Adrenal gland (tissue), 12 donors: Measurements from ENCODE around the gene FUT7. TPM values are rescaled to one million over a fixed set of nuclear protein-coding genes. Genes with fewer than 3 reads are reported as not detected.
A peak's percentile ranks its signal among the peaks of the same experiment; 100 is the strongest.

Experiments
- DNase-seq, 7 donors: peaks; one replicate each; pipeline ENCODE4 v3.0.0-alpha.2; 2019 to 2020
- H3K27ac ChIP-seq, 5 donors: fragments of 200-600 bp; sonication (generic) in 4 of 5; 1 replicate in 3 of 5; 2 replicates in 2 of 5; pipeline versions ENCODE4 v1.5.1 to v1.8.0; 2016 to 2020; ENCODE audit warnings: mild to moderate bottlenecking in 1 of 5
- H3K27me3 ChIP-seq: fragments of 200-600 bp; 2 replicates; pipeline ENCODE4 v1.8.0; 2021
- H3K36me3 ChIP-seq, 2 donors: fragments of 200-600 bp; replicated peaks in 1 of 2; 1 replicate in 1 of 2; 2 replicates in 1 of 2; pipeline versions ENCODE4 v1.5.1 to v1.8.0; 2018 to 2022
- H3K4me1 ChIP-seq, 2 donors: fragments of 200-600 bp; replicated peaks in 1 of 2; 1 replicate in 1 of 2; 2 replicates in 1 of 2; pipeline versions ENCODE4 v1.5.1 to v1.8.0; 2018 to 2021
- H3K4me3 ChIP-seq, 4 donors: fragments of 200-600 bp; sonication (generic) in 3 of 4; one replicate each; pipeline ENCODE4 v1.5.1; 2016 to 2018
- H3K9me3 ChIP-seq, 3 donors: fragments of 200-600 bp; sonication (generic) in 1 of 3; replicated peaks in 1 of 3; 1 replicate in 2 of 3; 2 replicates in 1 of 3; pipeline versions ENCODE4 v1.5.1 to v1.8.0; 2016 to 2021
- POLR2A ChIP-seq, 2 donors: fragments of 450-650 bp; IDR thresholded peaks; one replicate each; pipeline ENCODE4 v1.6.1; 2017; ENCODE audit warnings: antibody characterized with exemption in 2 of 2, mild to moderate bottlenecking in 2 of 2, moderate library complexity in 1 of 2
- WGBS, 4 donors: extraction: QIAGEN DNeasy Blood & Tissue Kit in 2 of 4; methylation state at CpG; one replicate each; pipeline versions ENCODE4 v1.1.5 to v1.1.7; 2013 to 2017; 5-methylcytosine and 5-hydroxymethylcytosine counted together
- intact Hi-C, 2 donors: fragments of 100-400 bp; cut with DNase I; formaldehyde crosslinking; loops; one replicate each; pipeline versions ENCODE4 v1.14.1 to v1.15.0; 2022 to 2023
- polyA plus RNA-seq, 3 donors: library from polyadenylated mRNA; stranded (reverse); fragments of 200-250 nt in 2 of 3; fragments of 350-450 nt in 1 of 3; fragmentation: Illumina TruSeq in 1 of 3; extraction: RNeasy Lipid Tissue Mini Kit (QIAGEN cat#74804) in 1 of 3; gene quantifications; one replicate each; pipeline ENCODE4 v1.2.3, GENCODE V29; 2013 to 2014
- total RNA-seq, 9 donors: library from RNA; depleted of rRNA in 4 of 9; stranded (reverse); fragments of >200 nt in 4 of 9; fragments of 120-200 nt in 1 of 9; fragmentation: NEBNext Ultra II Directional in 1 of 9; extraction: Animal tissue kit (Norgen Biotek cat#: 25700) in 1 of 9; gene quantifications; one replicate each; pipeline versions ENCODE4 v1.1.0 to v1.2.4, GENCODE V29; 2013 to 2023
- TF ChIP-seq, protein P1 (sequence below), 6 experiments: fragments of 450-650 bp in 4 of 6; fragments of 200-600 bp in 2 of 6; sonication (generic) in 1 of 6; IDR thresholded peaks; 1 replicate in 5 of 6; 2 replicates in 1 of 6; pipeline versions ENCODE4 v1.5.1 to v1.8.0; 2016 to 2021; ENCODE audit warnings: antibody characterized with exemption in 6 of 6, mild to moderate bottlenecking in 2 of 6, moderate library complexity in 1 of 6
- donor health status: healthy with polysubstance abuse.
- donor health status: Bipolar disorder and iron deficiency.
- donor health status: DM: yes; HTN: yes; CAD: no.
- donor health status: DM: no; HTN: no; CAD: no.
- donor health status: DM: no; HTN: no; CAD: no.
- donor health status: DM: yes; HTN: yes; CAD: no.

The FUT7 gene
- total and polyA plus RNA-seq, 12 donors, result 0.11 to 0.69 (median 0.17) TPM; not detected in 5

DNA sequence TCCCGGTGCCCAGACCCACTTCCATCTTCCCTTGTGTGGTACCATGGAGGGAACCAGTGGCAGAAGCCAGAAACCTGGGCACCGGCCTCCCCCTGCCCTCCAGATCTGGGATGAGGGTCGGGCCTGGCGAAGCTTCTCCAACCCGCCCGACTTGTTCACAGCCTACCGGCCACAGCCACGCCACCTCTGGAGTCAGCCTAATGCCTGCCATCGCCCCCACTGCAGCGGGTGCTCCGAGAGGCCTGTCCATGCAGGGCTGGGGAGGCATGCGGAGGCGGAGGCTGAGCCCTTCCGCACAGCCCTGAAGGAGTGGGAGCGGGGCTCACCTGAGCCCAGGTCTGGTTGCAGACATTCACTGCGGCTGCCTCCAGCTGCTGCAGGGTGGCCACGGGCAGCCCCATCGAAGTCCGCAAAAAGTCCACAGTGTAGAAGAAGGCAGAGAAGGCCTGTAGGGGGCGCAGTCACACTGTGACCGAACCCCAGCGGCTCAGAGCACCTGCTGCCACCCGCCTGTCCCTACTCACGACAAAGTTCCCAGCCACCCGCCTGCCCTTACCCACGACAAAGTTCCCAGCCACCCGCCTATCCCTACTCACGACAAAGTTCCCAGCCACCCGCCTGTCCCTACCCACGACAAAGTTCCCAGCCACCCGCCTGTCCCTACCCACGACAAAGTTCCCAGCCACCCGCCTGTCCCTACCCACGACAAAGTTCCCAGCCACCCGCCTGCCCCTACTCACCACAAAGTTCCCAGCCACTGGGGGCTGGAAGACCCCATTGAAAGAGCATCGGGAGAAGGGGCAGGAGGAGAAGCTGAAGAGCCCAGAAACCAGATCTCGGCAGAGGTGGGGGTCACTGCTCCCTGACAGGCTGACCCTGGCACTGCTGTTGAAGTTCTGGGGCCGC, 17.9 kb upstream of the FUT7 start:
- Histone ChIP-seq H3K4me1 (peaks cover 5 to 29% of the 10 kb centered on the region in 2 donors), H3K9me3 (no peaks in the 10 kb centered on the region), H3K27me3 (peaks cover 72% of the 10 kb centered on the region), H3K4me3 (no peak overlapping the region), H3K36me3 (no peaks in the 10 kb centered on the region), H3K27ac (no peak overlapping the region)
- no peak for TF ChIP-seq POLR2A (IDR thresholded peaks at IDR 0.05)
- TF ChIP-seq, protein P1, sequence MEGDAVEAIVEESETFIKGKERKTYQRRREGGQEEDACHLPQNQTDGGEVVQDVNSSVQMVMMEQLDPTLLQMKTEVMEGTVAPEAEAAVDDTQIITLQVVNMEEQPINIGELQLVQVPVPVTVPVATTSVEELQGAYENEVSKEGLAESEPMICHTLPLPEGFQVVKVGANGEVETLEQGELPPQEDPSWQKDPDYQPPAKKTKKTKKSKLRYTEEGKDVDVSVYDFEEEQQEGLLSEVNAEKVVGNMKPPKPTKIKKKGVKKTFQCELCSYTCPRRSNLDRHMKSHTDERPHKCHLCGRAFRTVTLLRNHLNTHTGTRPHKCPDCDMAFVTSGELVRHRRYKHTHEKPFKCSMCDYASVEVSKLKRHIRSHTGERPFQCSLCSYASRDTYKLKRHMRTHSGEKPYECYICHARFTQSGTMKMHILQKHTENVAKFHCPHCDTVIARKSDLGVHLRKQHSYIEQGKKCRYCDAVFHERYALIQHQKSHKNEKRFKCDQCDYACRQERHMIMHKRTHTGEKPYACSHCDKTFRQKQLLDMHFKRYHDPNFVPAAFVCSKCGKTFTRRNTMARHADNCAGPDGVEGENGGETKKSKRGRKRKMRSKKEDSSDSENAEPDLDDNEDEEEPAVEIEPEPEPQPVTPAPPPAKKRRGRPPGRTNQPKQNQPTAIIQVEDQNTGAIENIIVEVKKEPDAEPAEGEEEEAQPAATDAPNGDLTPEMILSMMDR (IDR thresholded peaks at IDR 0.05), result peak; percentile 19 to 63 (median 37)
- 35 to 64% (median 43%) methylated on average over 13 to 38 of the region's 38 CpGs for WGBS, 4 donors
- peak in 5 of 7 donors; percentile 60 to 78 (median 70) for DNase-seq
- intact Hi-C loops, result no loop called here

DNA sequence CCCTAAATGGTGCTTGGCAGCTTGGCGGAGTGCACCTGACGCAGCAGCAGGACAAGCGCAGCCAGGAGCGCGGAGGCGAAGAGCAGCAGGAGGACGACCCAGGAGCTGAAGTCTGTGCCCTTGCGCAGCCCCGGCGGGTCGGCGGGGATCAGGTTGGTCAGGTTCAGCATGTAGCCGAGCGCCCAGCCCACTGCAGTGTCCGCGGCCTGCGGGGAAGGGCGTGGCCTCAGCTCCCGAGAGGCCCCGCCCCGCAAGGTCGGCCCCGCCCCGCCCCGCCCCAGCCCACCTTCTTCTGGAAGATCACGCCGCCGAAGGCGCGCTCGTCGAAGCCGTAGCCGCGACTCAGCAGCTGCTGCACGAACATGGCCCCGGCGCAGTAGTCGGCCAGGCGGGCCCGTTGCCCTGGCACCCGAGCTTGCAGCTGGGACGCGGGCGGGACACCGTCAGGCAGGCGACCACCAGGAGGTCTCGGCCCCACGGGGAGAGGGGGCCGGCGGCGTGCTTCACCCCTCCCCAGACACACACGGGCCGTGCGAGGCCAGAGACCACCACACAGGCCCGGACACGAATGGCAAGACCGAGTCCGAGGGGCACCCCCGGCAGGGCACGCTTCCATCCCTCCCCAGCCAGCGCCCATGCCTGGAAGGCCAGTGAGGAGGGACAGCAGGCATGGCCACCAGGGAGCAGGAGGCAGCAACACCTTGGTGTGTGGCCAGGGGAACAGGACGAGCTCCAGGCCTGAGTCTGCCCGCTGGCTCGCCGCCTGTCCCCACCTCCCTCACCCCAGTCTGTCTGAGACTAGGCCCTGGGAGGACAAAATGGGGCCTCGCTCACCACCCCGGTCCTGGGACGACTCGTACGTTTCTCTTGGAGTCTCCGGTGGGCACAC, 17.0 kb upstream of the FUT7 start:
- Histone ChIP-seq H3K27me3 (peaks cover 73% of the 10 kb centered on the region), H3K9me3 (no peaks in the 10 kb centered on the region), H3K4me1 (peaks cover 5 to 21% of the 10 kb centered on the region in 2 donors), H3K27ac (no peak overlapping the region), H3K36me3 (no peaks in the 10 kb centered on the region), H3K4me3 (no peak overlapping the region)
- no peak for DNase-seq
- no peak for TF ChIP-seq POLR2A (IDR thresholded peaks at IDR 0.05)
- TF ChIP-seq, protein P1 (IDR thresholded peaks at IDR 0.05), result no peak
- WGBS, 4 donors, result 32 to 47% (median 37%) methylated on average over 15 to 72 of the region's 72 CpGs
- intact Hi-C loops, result no loop called here

DNA sequence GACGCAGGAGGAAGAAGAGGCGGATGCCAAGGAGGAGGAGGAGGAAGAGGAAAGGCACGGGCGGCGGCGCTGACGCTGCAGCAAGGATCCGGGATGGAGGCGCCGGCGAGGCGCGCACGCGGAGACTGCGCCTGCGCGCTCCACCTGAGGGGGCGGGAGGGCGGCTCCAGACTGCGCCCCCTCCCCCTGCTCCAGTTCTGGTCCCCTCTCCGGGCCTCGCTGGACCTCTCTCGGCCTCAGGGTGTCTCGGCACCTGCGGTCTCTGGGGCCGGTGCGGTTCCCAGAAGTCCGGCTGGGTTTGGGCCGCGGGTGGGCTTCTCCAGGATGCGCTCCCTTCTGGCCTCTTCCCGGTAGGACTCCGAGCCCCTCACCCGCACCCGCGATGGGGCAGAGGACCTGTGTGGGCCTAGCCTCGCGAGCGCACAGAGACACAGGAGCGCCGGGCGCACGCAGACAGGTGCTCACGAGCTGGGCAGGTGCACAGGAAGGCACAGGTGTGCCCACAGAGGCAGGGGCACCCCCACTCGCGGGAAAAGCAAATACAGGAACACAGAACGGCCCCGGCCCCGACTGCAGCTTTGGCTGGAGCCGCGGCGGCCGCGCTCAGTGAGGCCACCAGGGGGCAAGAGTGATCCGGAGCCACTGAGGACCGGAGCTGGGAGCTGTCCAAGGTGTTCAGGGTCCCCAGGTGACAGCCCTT, 14.3 kb upstream of the FUT7 start, which contains the start of gene NPDC1:
Gene NPDC1 (minus strand): TSS at position 90 of the 700 bp plus-strand sequence. CDS start 188 bp downstream, outside the sequence.
- Histone ChIP-seq H3K27me3 (peaks cover 53% of the 10 kb centered on the region), H3K4me3 (peak within 1 kb of the TSS in 1 of 4 donors; percentile 62), H3K36me3 (no peaks in the 10 kb centered on the region), H3K27ac (peak within 1 kb of the TSS in 2 of 5 donors; percentile 58 to 69), H3K4me1 (peaks cover 5 to 15% of the 10 kb centered on the region in 2 donors), H3K9me3 (no peaks in the 10 kb centered on the region)
- intact Hi-C loops, result no loop called here
- DNase-seq, result peak; percentile 69 to 88 (median 78)
- WGBS, 4 donors, result 0 to 1% (median 0%) methylated on average over 14 to 57 of the region's 57 CpGs
- no peak for TF ChIP-seq POLR2A (IDR thresholded peaks at IDR 0.05)
- TF ChIP-seq, protein P1 (IDR thresholded peaks at IDR 0.05), result peak; percentile 57 to 87 (median 77)
